Endothelial cell of umbilical vein (primary cell): Measurements from ENCODE around the gene KRR1. TPM values are rescaled to one million over a fixed set of nuclear protein-coding genes. Genes with fewer than 3 reads are reported as not detected.

Experiments
- BruUV-seq: library from RNA; stranded (reverse); fragments of 400-500 nt; replicated peaks from 2 replicates; lab custom pipeline; 2021; lab: Mats Ljungman, UMichigan
- CTCF ChIA-PET: fragments of 300-600, 350-600 bp; sonication (Branson Sonifier 250); formaldehyde crosslinking; loops from one replicate; lab custom pipeline; 2021; ENCODE audit warnings: antibody characterized with exemption, inconsistent platforms; lab: Charles Lee
- POLR2A ChIA-PET: fragments of 300-600, 350-600 bp; sonication (Branson Sonifier 250); formaldehyde crosslinking; loops from one replicate; lab custom pipeline; 2021; ENCODE audit warnings: antibody characterized with exemption, inconsistent platforms; lab: Charles Lee
- DNase-seq: peaks from one replicate; pipeline ENCODE4 v3.0.0-alpha.2; 2011; ENCODE audit warnings: low read depth, low spot score
- FAIRE-seq: peaks from 2 replicates; lab custom pipeline; 2011; peaks lifted over from hg19 to GRCh38; lab: Jason Lieb, UNC
- H2AFZ ChIP-seq: 2 replicates; pipeline ENCODE4 v1.6.0; 2012; ENCODE audit warnings: low read depth, low read length, control low read depth, inconsistent platforms
- H3K27ac ChIP-seq: 2 replicates; pipeline ENCODE4 v1.5.1; 2011; ENCODE audit warnings: low read depth, mild to moderate bottlenecking, control low read depth, low read length, moderate library complexity; ENCODE audit not compliant: insufficient read depth
- H3K27me3 ChIP-seq, 2 experiments: 2 replicates each; pipeline versions ENCODE4 v1.6.0 to v1.6.1; 2011; ENCODE audit warnings: low read length in 2 of 2, mixed read lengths in 1 of 2; ENCODE audit not compliant: control insufficient read depth in 2 of 2, insufficient read depth in 2 of 2
- H3K36me3 ChIP-seq, 2 experiments: 2 replicates in 1 of 2; 3 replicates in 1 of 2; pipeline ENCODE4 v1.5.1; 2011; ENCODE audit warnings: low read length in 2 of 2, mild to moderate bottlenecking in 1 of 2, moderate library complexity in 1 of 2; ENCODE audit not compliant: control insufficient read depth in 2 of 2, insufficient read depth in 2 of 2; ENCODE audit errors: extremely low read depth in 1 of 2
- H3K4me1 ChIP-seq: 3 replicates; pipeline ENCODE4 v1.5.1; 2011; ENCODE audit warnings: mild to moderate bottlenecking, low read length; ENCODE audit not compliant: control insufficient read depth, insufficient read depth; ENCODE audit errors: extremely low read depth
- H3K4me2 ChIP-seq: 2 replicates; pipeline ENCODE4 v1.6.1; 2011; ENCODE audit warnings: low read length, control low read depth, mixed read lengths; ENCODE audit not compliant: insufficient read depth
- H3K4me3 ChIP-seq, 3 experiments: fragments of 200-600 bp in 1 of 3; sonication (generic), shearing (Covaris generic) in 1 of 3; replicated peaks in 1 of 3; 2 replicates each; pipeline ENCODE4 v1.5.1; 2011 to 2016; ENCODE audit warnings: control low read depth in 3 of 3, low read length in 3 of 3, mild to moderate bottlenecking in 2 of 3, inconsistent platforms in 1 of 3, low read depth in 1 of 3, moderate library complexity in 1 of 3; ENCODE audit not compliant: insufficient read depth in 1 of 3
- H3K79me2 ChIP-seq: 2 replicates; pipeline ENCODE4 v1.6.0; 2012; ENCODE audit warnings: low read length, inconsistent platforms; ENCODE audit not compliant: control insufficient read depth, insufficient read depth
- H3K9ac ChIP-seq: replicated peaks from 2 replicates; pipeline ENCODE3; 2011; ENCODE audit warnings: low read length, control low read depth; ENCODE audit not compliant: insufficient read depth; ENCODE audit errors: extremely low read depth
- H3K9me1 ChIP-seq: replicated peaks from 3 replicates; pipeline ENCODE4 v1.6.0; 2011; ENCODE audit warnings: mild to moderate bottlenecking, low read length; ENCODE audit not compliant: control insufficient read depth, insufficient read depth; ENCODE audit errors: extremely low read depth
- H3K9me3 ChIP-seq: replicated peaks from 2 replicates; pipeline ENCODE4 v1.5.1; 2012; ENCODE audit warnings: low read length, inconsistent platforms; ENCODE audit not compliant: control insufficient read depth, insufficient read depth
- H4K20me1 ChIP-seq: replicated peaks from 2 replicates; pipeline ENCODE3; 2011; ENCODE audit warnings: mild to moderate bottlenecking, low read length; ENCODE audit not compliant: control insufficient read depth, insufficient read depth; ENCODE audit errors: extremely low read depth
- EZH2 ChIP-seq: IDR thresholded peaks from 2 replicates; pipeline ENCODE4 v1.6.1; 2012; ENCODE audit warnings: borderline replicate concordance, low read depth, mild to moderate bottlenecking, moderate library complexity, low read length, inconsistent platforms; ENCODE audit not compliant: severe bottlenecking
- FOS ChIP-seq: IDR thresholded peaks from 2 replicates; pipeline ENCODE4 v1.6.1; 2011; ENCODE audit warnings: mild to moderate bottlenecking, low read length, moderate library complexity, borderline replicate concordance; ENCODE audit not compliant: insufficient read depth
- GATA2 ChIP-seq: IDR thresholded peaks from 2 replicates; pipeline ENCODE4 v1.7.0; 2011; ENCODE audit warnings: low read depth, mild to moderate bottlenecking, moderate library complexity, mixed read lengths, low read length; ENCODE audit not compliant: insufficient read length, insufficient read depth
- JUN ChIP-seq: IDR thresholded peaks from 2 replicates; pipeline ENCODE4 v1.6.1; 2011; ENCODE audit warnings: borderline replicate concordance, low read depth; ENCODE audit not compliant: insufficient read length, insufficient read depth
- MAX ChIP-seq: IDR thresholded peaks from 2 replicates; pipeline ENCODE4 v1.6.1; 2011; ENCODE audit not compliant: insufficient read depth, insufficient read length
- MYC ChIP-seq: IDR thresholded peaks from one replicate; pipeline ENCODE4 v1.6.1; 2011; ENCODE audit warnings: mild to moderate bottlenecking, low read depth, low read length
- POLR2A ChIP-seq: IDR thresholded peaks from 2 replicates; pipeline ENCODE4 v1.6.1; 2012; ENCODE audit warnings: low read depth, mild to moderate bottlenecking, control low read depth, low read length
- POLR2AphosphoS5 ChIP-seq: IDR thresholded peaks from 2 replicates; pipeline ENCODE4 v1.6.1; 2012; ENCODE audit warnings: low read depth, mild to moderate bottlenecking, control low read depth, low read length, moderate library complexity; ENCODE audit not compliant: insufficient read depth
- dilution Hi-C: fragments of 300-500 bp; cut with MboI; formaldehyde crosslinking; loops from one replicate; pipeline ENCODE4 v1.15.0; 2019; ENCODE audit warnings: low sequenced_read_pairs; ENCODE audit not compliant: extremely low pct_ligation_motif_present
- intact Hi-C: fragments of 100-400 bp; cut with micrococcal nuclease; formaldehyde crosslinking; loops from one replicate; pipeline ENCODE4 v1.10.0; 2022
- polyA plus RNA-seq, 4 experiments: library from polyadenylated mRNA; depleted of rRNA in 3 of 4; stranded (reverse) in 3 of 4; unstranded in 1 of 4; fragments of >200 nt; gene quantifications; 2 replicates each; pipeline versions ENCODE4 v1.2.1 to v1.2.3, GENCODE V29; 2011 to 2012; ENCODE audit warnings: missing spikeins in 1 of 4
- total RNA-seq: library from RNA; stranded (reverse); gene quantifications from 2 replicates; pipeline ENCODE4 v1.2.3, GENCODE V29; 2021
- TF ChIP-seq, protein P1 (sequence below), 2 donors: IDR thresholded peaks; 1 replicate in 1 of 2; 2 replicates in 1 of 2; pipeline ENCODE4 v1.5.1; 2011; ENCODE audit warnings: low read length in 2 of 2, mild to moderate bottlenecking in 2 of 2, moderate library complexity in 2 of 2, control low read depth in 1 of 2, inconsistent platforms in 1 of 2, low read depth in 1 of 2; ENCODE audit not compliant: insufficient read depth in 1 of 2; ENCODE audit errors: extremely low read depth in 1 of 2

Gene KRR1
- total and polyA plus RNA-seq, 2 donors (not counting 3 experiments of a cell fraction or from before 2014, with no cell fraction given): 5.9 to 49.3 TPM

DNA sequence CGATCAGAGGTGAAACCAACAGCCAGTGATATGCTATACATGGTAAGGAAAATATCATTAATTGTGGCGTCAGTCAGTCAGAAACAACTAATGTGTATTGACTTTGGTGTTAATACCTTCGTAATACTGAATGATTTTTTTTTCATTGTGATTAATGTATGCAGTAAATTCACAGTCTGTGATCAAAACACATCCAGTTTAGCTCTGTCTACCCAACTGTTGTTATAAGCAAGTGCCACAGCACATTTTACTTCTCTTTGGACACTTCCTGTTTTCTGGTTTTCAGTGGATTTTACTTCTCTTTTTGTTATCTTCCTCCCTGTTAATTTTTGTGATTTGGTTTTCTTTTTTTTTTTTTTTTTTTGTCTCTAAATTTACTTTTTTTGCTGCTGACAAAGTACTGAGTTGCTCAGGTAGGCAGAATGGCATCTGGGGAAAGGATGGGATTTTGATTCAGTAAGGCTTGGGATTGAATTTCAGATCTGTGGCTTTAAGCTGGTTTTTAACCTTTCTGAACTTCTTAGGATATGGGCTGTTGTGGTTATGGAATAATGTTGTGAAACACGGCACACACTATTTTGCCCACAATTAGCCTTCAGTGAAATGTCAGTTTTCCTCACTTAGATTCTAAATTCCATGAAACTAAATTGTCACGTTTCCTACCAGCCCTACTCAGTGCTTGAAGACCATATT lies 30.2 kb downstream of the KRR1 start:
- Histone ChIP-seq H3K79me2 (peaks cover 36% of the 10 kb centered on the region), H3K9me1 (no peaks in the 10 kb centered on the region), H3K4me3 (peak overlapping the region; percentile 37 to 79 (median 47)), H3K27ac (peak overlapping the region; percentile 80), H3K9ac (peak overlapping the region; percentile 86), H3K27me3 (no peaks in the 10 kb centered on the region), H3K36me3 (peaks cover 0 to 2% of the 10 kb centered on the region in 2 experiments), H2AFZ (peak overlapping the region; percentile 33), H3K9me3 (no peaks in the 10 kb centered on the region), H3K4me2 (peak overlapping the region; percentile 98), H4K20me1 (no peaks in the 10 kb centered on the region), H3K4me1 (peaks cover 29% of the 10 kb centered on the region)
- ChIA-PET CTCF (interaction anchor here (0.6 to 3.8 kb wide), 11 partner anchors 9 to 1185 kb away, joined by 3 to 25 read pairs (median 3); partner anchors contain the start of genes GLIPR1L1 and GLIPR1L2), POLR2A (interaction anchor here (0.6 to 1.9 kb wide), 10 partner anchors 9 to 955 kb away, joined by 3 to 7 read pairs (median 4); partner anchors contain the start of gene GLIPR1L2)
- TSS peak; percentile 60 for BruUV-seq
- peak; percentile 53 for DNase-seq
- no peak for FAIRE-seq
- no peak for TF ChIP-seq EZH2
- TF ChIP-seq GATA2: no peak
- TF ChIP-seq FOS: no peak
- TF ChIP-seq MYC: no peak
- TF ChIP-seq, protein P1, sequence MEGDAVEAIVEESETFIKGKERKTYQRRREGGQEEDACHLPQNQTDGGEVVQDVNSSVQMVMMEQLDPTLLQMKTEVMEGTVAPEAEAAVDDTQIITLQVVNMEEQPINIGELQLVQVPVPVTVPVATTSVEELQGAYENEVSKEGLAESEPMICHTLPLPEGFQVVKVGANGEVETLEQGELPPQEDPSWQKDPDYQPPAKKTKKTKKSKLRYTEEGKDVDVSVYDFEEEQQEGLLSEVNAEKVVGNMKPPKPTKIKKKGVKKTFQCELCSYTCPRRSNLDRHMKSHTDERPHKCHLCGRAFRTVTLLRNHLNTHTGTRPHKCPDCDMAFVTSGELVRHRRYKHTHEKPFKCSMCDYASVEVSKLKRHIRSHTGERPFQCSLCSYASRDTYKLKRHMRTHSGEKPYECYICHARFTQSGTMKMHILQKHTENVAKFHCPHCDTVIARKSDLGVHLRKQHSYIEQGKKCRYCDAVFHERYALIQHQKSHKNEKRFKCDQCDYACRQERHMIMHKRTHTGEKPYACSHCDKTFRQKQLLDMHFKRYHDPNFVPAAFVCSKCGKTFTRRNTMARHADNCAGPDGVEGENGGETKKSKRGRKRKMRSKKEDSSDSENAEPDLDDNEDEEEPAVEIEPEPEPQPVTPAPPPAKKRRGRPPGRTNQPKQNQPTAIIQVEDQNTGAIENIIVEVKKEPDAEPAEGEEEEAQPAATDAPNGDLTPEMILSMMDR (IDR thresholded peaks at IDR 0.05; ENCODE audit: extremely low read depth in 1 of 2, insufficient read depth in 1 of 2, low read depth in 1 of 2, low read length in 2 of 2): no peak
- TF ChIP-seq MAX: no peak
- TF ChIP-seq POLR2A: no peak
- TF ChIP-seq POLR2AphosphoS5: no peak
- TF ChIP-seq JUN: no peak
- dilution Hi-C loops: no loop called here
- intact Hi-C loops: loop anchor here (2.0 to 10.0 kb wide), 2 partner anchors 34 to 1104 kb away; no protein-coding TSS in a partner anchor
